OCI-M2 (cell line): ENCODE measurements around the gene TRIM32.
"Not testable (repeated sequence)": the region's sequence is repeated elsewhere in the genome, so short reads cannot be mapped to it uniquely, and the experiment has no call there.

ENCODE experiments used
- DNase-seq: peaks from one replicate; lab custom pipeline; 2025; ENCODE audit not compliant: unreplicated experiment; lab: John Stamatoyannopoulos, UW

Gene TRIM32

DNA sequence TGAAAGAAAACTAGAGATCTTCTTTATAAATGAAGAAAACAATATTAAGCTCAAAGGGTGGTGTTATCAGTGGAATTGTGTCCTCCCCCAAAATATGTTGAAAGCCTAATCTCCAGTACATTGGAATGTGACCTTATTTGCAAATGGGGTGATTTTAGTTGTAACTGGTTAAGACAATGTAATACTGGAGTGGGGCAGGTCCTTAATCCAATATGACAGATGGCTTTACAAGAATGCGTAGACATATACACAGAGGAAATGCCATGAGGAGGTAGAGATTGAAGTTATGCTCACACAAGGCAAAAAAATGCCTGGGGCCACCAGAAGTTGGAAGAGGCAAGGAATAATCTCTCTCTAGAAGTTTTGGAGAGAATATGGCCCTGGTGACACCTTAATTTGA is 13.7 kb upstream of the TRIM32 start:
- DNase-seq, result no peak

DNA sequence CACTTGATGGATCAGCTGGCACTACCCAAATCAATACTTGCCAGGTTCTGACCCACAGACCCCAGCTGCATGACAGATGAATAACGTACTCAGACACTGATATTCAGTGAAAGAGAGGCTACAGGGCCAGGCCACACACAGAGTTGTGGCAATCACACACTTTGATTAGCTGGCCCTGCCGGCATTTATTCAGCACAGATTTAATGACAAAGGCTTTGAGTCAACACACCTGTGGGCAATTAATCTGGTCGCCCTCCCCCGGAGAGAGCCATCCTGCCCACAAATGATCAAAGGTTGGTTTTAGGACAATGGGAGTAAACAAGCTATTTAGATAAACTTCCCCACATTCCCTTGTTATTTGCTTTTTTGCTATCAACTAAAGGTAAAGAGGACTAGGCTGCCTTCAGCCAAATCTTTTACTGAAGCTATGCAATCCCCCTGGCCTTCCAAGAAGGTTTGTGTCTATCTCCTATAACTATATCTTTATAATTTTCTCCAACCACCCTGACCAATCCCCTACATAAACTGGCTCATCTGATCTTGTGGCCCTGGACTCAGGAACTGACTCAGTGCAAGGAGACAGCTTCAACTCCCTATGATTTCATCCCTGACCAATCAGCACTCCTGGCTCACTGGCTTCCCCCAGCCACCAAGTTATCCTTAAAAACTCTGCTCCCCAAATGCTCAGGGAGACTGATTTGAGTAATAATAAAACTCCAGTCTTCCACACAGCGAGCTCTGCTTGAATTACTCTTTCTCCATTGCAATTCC is 12.7 kb upstream of the TRIM32 start:
- no peak for DNase-seq

DNA sequence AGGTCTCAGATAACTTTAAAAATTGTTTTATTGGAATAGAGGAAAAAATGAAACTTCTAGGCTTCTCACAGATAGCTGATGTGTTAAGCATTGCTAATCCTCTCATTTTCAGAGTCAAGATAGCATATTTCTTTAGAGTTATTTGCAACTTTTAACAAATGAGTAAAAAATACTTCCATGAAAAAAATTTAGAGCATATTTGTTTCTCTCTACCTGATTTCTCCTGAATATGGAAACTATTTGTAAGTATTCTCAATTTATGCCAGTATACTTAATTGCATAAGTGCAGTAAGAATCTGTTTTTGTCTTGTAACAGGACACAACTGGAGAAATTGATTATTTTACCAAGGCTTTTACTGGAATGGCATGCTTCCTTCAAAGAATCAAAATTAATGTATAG is 3.6 kb upstream of the TRIM32 start:
- no peak for DNase-seq

DNA sequence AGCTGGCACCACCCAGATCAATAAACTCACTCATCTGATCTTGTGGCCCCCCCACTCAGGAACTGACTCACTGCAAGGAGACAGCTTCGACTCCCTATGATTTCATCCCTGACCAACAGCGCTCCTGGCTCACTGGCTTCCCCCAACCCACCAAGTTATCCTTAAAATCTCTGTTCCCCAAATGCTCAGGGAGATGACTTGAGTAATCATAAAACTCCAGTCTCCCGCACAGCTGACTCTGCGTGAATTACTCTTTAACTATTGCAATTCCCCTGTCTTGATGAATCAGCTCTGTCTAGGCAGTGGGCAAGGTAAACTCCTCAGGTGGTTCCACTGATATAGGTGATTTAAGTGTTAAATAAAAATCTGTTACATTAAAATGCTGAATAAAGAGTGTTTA is 1.9 kb upstream of the TRIM32 start:
- DNase-seq, result no peak

DNA sequence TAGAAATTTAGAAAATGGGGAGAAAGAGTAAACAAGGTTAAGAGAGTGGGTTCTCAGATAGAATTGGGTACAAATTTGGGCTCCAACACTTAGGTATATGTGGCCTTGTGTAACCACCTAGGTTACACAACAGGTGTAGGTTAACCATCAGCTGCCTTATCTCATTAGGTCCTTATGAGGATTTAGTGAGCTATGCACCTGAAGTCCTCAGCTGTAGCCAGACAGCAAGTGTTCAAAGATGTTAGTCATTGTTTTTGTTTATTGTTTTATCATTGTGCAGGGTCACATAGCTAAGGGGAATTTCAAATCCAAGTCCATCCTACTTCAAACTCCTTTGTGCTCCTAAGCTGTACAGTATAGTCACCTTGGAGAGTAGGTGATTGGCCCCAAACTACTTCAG is 970 bp upstream of the TRIM32 start:
- no peak for DNase-seq

DNA sequence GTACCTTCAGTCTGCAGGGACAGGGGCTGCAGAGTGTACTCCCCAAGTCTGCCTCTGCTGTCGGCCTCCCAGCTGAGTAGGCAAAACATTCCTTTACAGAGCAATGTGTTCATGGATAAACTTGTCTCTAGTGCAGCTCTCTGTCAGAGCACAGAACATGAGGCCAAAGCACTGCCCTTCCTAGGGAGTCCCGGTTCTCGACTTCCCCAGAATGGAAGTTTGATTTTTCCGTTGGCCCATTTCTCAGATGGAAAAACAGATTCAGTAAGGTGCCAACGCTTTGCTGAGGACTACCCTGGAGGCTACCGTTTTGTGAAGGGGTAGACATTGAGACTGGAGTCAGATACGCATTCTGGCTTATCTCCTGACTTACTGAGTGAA is 422 bp upstream of the TRIM32 start:
- no peak for DNase-seq

DNA sequence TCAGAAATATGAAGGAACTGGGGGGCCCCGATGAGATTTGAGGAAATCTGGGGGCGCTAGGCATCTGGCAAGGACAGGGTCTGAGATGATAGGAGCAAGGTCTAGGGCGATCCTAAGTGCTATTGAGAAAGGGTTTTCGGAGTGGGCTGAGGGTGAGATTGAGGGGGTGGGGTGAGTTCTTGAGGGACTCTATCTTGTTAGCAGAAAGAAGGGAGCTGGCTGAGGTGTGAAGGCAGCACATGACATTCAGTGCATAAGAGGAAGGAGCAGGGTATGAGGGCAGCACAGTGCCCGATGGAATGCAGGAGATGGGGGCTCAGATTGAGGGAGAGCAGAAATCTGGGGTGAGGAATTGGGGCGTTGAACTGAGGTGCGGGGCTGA is 640 bp downstream of the TRIM32 start:
- DNase-seq, result no peak

DNA sequence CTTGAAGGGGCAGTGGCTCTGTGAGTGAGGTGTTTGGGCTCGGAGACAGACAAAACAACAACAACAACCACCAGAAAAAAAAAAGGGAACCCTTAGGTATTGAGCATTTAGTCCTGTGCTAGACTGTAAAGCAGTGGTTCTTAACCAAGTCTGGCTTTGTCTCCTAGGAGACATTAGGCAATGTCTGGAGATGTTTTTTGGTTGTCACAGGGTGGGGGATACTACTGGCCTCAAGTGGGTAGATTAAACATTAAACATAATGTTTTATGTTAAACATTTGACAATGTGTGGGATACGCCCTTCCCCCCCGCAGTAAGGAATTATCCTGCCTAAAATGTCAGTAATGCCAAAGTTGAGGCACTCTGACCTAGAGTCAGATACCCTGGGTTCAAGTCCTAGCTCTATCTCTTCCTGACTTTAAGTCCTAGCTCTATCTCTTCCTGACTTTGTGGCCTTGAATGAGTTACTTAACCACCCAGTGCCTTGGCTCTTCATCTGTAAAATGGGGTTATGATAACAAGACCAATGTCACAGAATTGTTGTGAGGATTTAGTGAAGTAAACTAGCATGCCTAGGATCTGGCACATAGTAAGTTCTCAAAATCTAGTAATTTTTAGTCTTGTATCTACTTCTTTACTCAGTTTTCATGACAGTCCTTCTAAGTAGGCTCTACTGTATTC is 1.8 kb downstream of the TRIM32 start:
- no peak for DNase-seq

DNA sequence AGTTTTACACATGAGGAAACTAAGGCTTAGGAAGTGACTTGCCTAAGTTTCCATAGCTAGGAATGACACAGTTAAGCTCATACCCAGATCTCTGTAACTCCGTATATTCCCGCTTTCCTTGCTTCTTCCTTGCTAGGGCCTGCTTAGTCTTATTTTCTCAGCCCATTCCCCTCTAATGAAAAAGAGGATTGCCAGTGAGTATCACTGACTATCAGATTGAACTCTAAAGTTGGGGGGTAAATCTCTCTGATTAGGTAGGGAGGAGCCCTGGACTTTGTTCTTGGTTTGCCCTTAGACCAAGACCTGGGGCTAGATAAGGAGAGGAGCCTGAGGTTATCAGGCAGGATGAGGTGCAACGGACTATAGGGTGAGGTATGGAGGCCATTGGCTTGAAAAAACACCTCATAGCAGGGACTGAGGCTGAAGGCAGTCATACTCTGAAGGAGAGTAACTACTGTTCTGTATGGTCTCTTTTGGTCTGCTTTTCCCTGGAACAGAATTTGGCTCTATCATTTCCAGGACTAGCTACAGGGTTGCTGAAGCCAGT is 2.5 kb downstream of the TRIM32 start:
- DNase-seq, result no peak

DNA sequence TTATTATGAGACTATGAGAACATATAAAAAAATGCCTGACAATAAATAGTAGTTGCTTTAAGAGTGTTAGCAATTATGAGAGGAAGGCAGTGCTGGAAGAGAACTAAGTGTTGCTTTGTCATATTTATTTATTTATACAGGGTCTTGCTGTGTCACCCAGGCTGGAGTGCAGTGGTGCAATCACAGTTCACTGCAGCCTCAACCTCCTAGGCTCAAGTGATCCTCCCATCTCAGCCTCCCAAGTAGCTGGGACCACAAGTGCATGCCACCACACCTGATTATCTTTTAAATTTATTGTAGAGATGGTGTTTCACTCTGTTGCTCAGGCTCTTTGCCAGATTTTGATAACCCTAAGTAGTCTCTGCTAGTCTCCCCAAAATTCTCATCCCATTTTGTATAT is 3.7 kb downstream of the TRIM32 start:
- DNase-seq, result not testable (repeated sequence)

DNA sequence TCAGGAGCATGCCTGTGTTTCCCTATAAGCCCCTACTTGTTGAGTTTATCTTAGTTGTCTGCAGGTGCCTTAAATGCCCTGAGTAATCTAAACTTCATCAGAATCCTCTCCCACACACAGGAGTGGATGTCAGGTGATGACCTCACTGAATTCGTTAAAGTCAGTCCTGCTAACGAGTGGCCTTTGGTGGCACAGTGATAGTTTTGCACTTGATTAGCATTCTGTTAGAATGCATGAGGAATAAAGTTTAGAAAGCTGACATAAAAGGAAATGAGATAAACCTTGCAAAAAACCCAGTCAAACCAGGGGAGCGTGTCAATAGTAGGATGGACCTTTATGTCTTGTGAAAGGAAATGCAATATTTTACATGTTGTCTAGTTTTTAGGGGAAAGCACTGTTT is 4.5 kb downstream of the TRIM32 start:
- no peak for DNase-seq

DNA sequence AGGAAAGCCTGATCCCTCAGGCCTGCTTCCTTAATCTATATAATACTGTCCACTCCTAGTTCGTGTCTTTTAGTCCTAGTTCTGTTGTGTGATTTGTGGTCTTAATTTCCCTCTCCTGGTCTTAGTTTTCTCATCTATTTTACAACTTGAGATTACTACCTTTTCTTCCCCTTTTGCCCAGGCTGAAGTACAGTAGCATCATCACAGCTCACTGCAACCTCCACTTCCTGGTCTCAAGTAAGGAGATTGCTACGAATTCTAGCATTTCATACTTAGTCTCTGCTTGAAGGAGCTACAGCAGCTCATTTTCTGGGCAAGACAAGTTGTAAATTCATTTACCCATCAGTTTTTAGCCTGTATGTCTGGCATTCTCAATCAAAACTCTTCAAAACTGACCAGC is 5.5 kb downstream of the TRIM32 start:
- DNase-seq, result no peak

DNA sequence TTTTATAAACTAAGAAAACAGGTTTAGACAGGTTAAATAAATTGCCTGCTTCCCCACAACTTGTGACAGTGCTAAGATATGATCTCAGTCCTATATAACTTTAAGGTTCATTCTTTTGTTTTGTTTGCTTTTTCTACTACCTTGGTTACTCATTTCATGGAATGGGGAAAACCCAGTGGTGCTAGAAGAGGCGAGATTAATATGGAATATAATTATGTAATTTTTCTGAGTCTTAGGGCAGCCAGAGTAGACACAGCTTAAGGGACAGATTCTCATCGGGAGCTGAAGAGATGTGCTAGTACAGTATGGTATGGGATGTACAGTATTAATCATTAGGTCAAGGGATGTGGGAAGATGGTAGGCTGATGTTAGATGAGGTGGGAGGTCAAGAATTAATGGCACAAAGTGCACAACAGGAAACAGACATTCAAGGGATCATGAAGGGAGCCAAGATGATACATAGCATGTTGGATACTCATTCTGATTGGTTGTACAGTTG is 6.2 kb downstream of the TRIM32 start:
- DNase-seq, result no peak

DNA sequence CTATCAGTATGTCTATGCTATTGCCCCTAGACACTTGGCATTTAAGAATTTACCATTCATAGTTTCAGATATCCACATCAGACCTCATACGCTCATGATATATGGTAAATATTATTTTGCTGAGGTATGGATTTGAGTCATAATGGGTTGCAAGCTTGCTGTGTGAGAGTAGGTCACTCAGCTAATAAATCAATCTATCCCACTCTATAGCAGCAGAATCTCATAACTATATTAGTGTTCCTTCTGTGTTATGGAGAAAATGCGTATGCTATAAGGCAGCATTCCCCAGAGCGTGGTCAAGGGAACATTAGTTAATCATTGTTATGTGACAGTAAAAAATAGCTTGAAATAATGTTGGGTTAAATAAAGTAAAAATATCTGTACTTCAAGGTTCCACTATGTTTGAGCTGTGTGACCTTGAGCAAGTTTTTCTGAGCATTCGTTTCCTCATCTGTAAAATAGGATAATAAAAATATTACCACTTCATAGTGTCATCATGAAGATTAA is 7.7 kb downstream of the TRIM32 start:
- no peak for DNase-seq

DNA sequence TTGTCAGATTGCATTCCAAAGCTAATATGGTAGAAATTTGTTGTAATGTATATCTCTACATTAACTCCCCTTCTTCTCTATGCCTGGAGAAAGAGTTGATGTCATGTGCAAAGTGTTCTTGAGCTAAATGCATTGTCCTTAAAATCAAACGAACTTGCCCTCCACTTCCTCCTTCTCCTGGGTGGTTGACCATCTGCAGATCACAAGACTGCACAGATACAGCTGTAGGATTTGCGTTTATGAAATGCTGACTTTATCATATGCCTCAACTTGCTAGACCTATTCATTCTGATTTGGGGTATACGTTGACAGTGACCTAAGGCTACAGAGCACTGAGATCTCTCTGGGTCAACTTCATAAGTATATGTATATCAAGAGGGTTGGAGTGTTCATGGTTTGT is 8.3 kb downstream of the TRIM32 start:
- no peak for DNase-seq

DNA sequence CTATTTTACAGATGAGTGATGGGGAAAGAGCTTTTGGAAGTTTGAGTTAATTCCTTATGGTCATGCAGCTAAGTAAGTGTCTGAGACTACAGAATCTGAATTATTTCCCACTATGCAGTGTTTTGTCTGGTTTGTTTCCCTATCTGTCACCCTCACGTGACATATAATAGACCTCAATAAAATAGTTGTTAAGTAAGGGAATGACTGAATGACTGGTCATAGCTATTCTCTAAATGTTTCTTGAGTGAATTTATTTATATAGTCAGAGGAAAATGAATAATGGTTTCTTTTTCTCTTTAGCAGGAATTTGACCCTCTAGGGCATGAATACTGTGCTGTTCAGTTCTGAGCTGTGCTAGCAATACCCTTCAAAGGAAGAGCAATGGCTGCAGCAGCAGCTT is 10.3 kb downstream of the TRIM32 start:
- DNase-seq, result no peak

DNA sequence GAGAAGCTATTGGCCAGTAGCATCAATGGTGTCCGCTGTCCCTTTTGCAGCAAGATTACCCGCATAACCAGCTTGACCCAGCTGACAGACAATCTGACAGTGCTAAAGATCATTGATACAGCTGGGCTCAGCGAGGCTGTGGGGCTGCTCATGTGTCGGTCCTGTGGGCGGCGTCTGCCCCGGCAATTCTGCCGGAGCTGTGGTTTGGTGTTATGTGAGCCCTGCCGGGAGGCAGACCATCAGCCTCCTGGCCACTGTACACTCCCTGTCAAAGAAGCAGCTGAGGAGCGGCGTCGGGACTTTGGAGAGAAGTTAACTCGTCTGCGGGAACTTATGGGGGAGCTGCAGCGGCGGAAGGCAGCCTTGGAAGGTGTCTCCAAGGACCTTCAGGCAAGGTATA is 10.8 kb downstream of the TRIM32 start:
- no peak for DNase-seq

DNA sequence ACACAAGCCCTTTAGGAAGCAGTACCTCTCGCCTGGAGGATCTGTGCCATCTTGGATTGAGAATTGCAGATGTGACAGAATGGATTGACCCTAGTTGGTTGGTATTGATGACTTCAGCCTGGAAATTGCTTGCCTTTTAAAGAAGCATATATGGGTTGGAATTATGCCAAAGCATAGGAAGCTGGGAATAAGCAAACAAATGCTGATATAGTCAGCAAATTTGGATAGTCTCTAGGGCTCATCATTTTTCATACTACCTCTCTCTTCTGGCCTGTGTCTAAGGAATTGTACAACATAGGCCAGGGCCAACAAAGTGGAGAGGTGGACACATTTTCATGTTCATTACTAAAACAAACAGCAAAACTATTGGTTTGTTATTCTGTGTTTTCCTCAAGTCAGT is 13.2 kb downstream of the TRIM32 start:
- DNase-seq, result no peak

DNA sequence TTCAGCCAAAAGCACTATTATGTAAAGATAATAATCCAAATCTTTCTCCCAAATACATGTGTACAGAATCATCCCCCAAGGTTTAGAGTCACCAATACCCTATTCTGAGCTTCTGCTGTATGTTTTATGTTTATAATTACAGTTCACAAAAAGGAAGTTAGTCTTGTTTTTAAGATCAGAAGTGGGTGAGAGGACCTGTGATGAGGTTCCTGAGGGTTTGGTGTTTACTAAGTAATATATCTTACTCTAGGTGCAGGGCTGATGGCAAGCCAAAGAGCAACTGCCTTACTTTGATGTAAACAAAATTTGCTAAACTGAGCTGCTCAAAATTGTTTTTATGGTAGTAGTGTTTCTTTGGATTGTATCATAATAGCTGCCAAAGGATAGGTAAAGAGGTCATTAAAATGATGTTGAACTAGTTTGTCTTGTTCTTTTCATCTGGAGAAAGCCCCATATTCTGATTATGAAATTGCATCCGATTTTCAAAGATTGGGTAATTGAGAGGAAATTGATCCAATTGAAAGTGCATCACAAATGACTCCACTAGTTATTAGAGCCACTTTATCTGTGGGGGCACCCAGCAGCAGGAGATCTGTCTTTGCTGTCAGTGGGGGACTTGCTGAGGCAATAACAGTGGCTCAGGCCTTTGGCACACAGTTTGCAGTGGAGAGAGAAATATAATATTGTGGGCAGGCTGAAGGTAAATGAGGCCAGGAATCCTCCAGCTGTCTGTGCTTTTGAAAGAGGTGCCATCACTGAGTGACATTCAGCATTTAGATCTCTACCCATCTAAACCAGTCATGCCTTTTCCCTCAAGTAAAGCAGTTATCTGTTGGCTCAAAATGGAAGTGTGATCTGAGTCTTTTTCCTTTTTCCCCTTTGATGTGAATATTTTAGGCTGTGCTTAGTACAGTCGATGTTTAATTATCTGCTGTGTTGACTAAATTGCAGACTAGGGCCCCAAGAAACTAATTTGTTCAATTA is 14.1 kb downstream of the TRIM32 start:
- no peak for DNase-seq

DNA sequence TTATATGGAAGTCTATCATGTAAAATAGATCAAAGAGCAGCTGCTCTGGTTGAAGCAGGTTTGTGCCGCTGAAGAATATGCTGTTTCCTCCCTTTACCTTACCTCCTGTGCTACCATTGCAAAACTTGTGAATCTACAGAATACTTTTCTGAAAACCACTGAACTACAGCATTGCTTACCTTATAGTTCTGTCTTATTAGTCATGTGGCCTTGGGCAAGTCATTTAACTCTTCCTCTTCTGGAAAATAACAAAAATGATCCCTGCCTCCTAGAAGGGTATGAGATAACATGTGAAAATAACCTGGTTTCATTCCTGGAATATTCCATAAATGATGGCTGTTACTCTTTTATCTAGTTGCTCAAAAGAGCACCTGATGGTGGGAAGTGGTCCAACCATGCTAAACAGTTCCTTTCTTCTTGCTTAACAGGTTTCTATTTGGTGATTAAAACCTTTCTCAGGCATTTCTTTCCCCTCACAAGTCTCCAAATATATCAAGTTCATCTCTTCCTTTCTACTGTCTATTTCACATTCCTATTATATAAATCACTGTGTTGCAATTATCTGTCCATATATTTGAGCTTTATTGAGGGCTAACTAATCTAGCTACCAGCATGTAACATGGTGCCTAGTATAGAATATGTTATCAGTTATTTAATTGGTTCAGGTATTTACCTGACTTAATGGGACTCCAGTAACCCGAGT is 15.0 kb downstream of the TRIM32 start:
- no peak for DNase-seq
